Colonic mucosa (tissue), 4 donors: ENCODE data around the gene TMEM235. TPM values are rescaled to one million over a fixed set of nuclear protein-coding genes. Genes with fewer than 3 reads are reported as not detected.

Experiments
- DNase-seq: peaks from one replicate; pipeline ENCODE4 v3.0.0-alpha.2; 2020
- H3K27ac ChIP-seq: fragments of 200-600 bp; one replicate; pipeline ENCODE4 v1.8.0; 2021
- H3K27me3 ChIP-seq: fragments of 200-600 bp; one replicate; pipeline ENCODE4 v1.8.0; 2021
- H3K36me3 ChIP-seq: fragments of 200-600 bp; one replicate; pipeline ENCODE4 v1.8.0; 2021
- H3K4me1 ChIP-seq: fragments of 200-600 bp; one replicate; pipeline ENCODE4 v1.8.0; 2021; ENCODE audit warnings: mild to moderate bottlenecking
- H3K4me3 ChIP-seq: fragments of 200-600 bp; one replicate; pipeline ENCODE4 v1.8.0; 2021
- H3K9ac ChIP-seq, 2 donors: one replicate each; pipeline ENCODE4 v1.7.0; 2013; ENCODE audit warnings: control low read depth in 2 of 2, low read depth in 2 of 2, low read length in 2 of 2
- H3K9me3 ChIP-seq: fragments of 200-600 bp; one replicate; pipeline ENCODE4 v1.8.0; 2021
- intact Hi-C: fragments of 100-400 bp; cut with DNase I; formaldehyde crosslinking; loops from one replicate; pipeline ENCODE4 v1.14.1; 2022
- total RNA-seq, 2 donors: library from RNA; stranded (reverse); fragmentation: NEBNext Ultra II Directional in 1 of 2; extraction: Animal tissue kit (Norgen Biotek cat#: 25700) in 1 of 2; gene quantifications; one replicate each; pipeline ENCODE4 v1.2.1, GENCODE V29; 2021
- TF ChIP-seq, protein P1 (sequence below): fragments of 200-600 bp; IDR thresholded peaks from one replicate; pipeline ENCODE4 v1.8.0; 2022; ENCODE audit warnings: antibody characterized with exemption, mild to moderate bottlenecking
- donor health status: healthy.
- donor health status: DM: no; HTN: no; CAD: no.
- donor health status: DM: no; HTN: no; CAD: no.

The TMEM235 gene
- total RNA-seq, 2 donors from 2014 or later = not detected

DNA sequence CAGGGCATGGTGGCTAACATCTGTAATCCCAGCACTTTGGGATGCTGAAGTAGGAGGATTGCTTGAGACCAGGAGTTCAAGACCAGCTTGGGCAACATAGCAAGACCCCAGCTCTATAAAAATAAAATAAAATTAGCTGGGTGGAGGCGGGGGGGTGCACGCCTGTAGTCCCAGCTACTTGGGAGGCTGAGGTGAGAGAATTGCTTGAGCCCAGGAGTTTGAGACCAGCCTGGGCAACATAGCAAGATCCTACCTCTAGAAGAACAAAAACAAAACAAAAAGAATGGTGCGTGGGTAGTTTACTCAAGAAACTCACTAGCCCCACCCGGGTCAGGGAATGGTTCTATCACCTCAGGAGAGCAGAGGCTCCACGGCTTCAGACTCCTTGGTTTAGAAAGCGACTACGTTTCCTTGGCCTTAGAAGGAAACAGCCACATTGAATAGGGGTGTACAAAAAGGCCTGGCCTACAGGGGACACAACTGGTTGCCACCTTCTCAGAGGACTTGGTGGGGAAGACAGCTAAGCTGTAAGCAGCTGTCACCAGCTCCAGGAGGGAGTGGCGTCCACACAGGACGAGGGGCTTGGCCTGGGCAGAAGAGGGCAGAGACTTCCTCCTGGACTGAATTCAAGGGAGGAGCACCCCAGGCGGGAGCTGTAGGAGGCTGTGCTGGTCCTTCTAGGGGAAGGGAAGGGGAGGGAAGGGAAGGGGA lies 45.3 kb upstream of the TMEM235 start:
- H3K4me3 ChIP-seq = no peak overlapping the region
- TF ChIP-seq, protein P1, sequence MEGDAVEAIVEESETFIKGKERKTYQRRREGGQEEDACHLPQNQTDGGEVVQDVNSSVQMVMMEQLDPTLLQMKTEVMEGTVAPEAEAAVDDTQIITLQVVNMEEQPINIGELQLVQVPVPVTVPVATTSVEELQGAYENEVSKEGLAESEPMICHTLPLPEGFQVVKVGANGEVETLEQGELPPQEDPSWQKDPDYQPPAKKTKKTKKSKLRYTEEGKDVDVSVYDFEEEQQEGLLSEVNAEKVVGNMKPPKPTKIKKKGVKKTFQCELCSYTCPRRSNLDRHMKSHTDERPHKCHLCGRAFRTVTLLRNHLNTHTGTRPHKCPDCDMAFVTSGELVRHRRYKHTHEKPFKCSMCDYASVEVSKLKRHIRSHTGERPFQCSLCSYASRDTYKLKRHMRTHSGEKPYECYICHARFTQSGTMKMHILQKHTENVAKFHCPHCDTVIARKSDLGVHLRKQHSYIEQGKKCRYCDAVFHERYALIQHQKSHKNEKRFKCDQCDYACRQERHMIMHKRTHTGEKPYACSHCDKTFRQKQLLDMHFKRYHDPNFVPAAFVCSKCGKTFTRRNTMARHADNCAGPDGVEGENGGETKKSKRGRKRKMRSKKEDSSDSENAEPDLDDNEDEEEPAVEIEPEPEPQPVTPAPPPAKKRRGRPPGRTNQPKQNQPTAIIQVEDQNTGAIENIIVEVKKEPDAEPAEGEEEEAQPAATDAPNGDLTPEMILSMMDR = no peak
- H3K9me3 ChIP-seq = no peaks in the 10 kb centered on the region
- H3K27me3 ChIP-seq = no peaks in the 10 kb centered on the region
- intact Hi-C loops = no loop called here
- H3K27ac ChIP-seq = peak overlapping the region; percentile 63
- peak overlapping the region; percentile 73 to 77 for H3K9ac ChIP-seq
- H3K36me3 ChIP-seq = no peaks in the 10 kb centered on the region
- DNase-seq = peak; percentile 83
- peaks cover 4% of the 10 kb centered on the region for H3K4me1 ChIP-seq

GRCh38 chr17:78186692-78187595 lies 44.5 kb upstream of the TMEM235 start, which contains the start of the genes AFMID and TK1:
AFMID (plus strand) TSS chr17:78187362; CDS start chr17:78187371, 9 bp downstream.
TK1 (minus strand) TSS chr17:78187052; CDS start chr17:78186994, 58 bp downstream.
- H3K4me3 ChIP-seq = peak within 1 kb of the TSS; percentile 46
- H3K9me3 ChIP-seq = no peaks in the 10 kb centered on the region
- H3K9ac ChIP-seq = peak within 1 kb of the TSS; percentile 73 to 77
- H3K27ac ChIP-seq = peak within 1 kb of the TSS; percentile 84
- peak; percentile 98 for DNase-seq
- intact Hi-C loops = no loop called here
- H3K36me3 ChIP-seq = no peaks in the 10 kb centered on the region
- no peaks in the 10 kb centered on the region for H3K27me3 ChIP-seq
- TF ChIP-seq, protein P1 = peak; percentile 78
- peaks cover 4% of the 10 kb centered on the region for H3K4me1 ChIP-seq

- no peak overlapping the region for H3K27ac ChIP-seq
- intact Hi-C loops = no loop called here
- H3K9me3 ChIP-seq = no peaks in the 10 kb centered on the region
- no peaks in the 10 kb centered on the region for H3K27me3 ChIP-seq
- H3K4me1 ChIP-seq = peaks cover 4% of the 10 kb centered on the region
- H3K36me3 ChIP-seq = no peaks in the 10 kb centered on the region
- TF ChIP-seq, protein P1 = no peak
- no peak for DNase-seq
- H3K4me3 ChIP-seq = no peak overlapping the region
- no peak overlapping the region for H3K9ac ChIP-seq
Measured at GRCh38 chr17:78196716-78197115, 34.7 kb upstream of the TMEM235 start.

DNA sequence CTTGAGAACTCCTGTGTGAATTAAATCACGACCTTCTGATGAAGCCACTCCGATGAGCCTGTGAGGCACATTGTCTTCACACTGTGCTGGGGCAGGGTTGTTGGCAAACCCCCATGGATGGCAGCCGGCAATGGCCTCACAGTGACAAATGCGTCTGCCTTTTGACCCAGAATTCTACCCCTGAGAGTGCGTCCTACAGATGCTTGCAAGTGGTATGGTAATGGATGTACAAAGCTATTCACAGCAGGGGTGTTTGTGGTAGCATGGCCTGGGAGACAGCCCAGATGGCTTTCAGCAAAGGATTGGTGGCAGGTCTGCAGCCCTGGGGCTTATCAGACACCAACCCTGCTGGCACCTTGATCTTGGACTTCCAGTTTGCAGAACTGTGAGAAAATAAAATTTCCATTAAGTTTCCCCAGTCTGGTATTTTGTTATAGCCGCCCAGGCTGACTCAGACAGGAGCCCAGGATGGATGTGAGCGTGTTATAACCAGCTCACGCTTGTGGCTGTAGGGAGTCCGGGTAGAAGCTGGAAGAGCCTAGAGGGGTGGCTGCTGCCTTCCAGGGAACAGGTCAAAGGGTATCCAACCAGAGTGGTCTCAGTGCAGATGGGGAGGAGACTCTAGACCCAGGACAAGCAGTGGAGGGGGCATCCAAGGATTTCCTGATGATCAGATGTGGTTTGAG lies 34.1 kb upstream of the TMEM235 start:
- TF ChIP-seq, protein P1 = no peak
- Histone ChIP-seq H3K9ac (no peak overlapping the region), H3K36me3 (no peaks in the 10 kb centered on the region), H3K4me1 (peaks cover 4% of the 10 kb centered on the region), H3K27me3 (no peaks in the 10 kb centered on the region), H3K4me3 (no peak overlapping the region), H3K27ac (no peak overlapping the region), H3K9me3 (no peaks in the 10 kb centered on the region)
- intact Hi-C loops = no loop called here
- DNase-seq = no peak

GRCh38 chr17:78200451-78200850 lies 31.0 kb upstream of the TMEM235 start:
- TF ChIP-seq, protein P1 = no peak
- DNase-seq = no peak
- no peak overlapping the region for H3K27ac ChIP-seq
- peaks cover 4% of the 10 kb centered on the region for H3K4me1 ChIP-seq
- no peaks in the 10 kb centered on the region for H3K9me3 ChIP-seq
- intact Hi-C loops = no loop called here
- no peaks in the 10 kb centered on the region for H3K36me3 ChIP-seq
- H3K27me3 ChIP-seq = no peaks in the 10 kb centered on the region
- H3K9ac ChIP-seq = no peak overlapping the region
- no peak overlapping the region for H3K4me3 ChIP-seq
